Mucosa of descending colon (tissue), 3 donors: ENCODE data around the gene ARL13A. TPM values are rescaled to one million over a fixed set of nuclear protein-coding genes. Genes with fewer than 3 reads are reported as not detected.
"Not testable (repeated sequence)": the region's sequence is repeated elsewhere in the genome, so short reads cannot be mapped to it uniquely, and the experiment has no call there.

Experiments
- ATAC-seq: fragments of 200-7000 bp; cut with Tn5 transposase; one replicate; pipeline ENCODE4 v1.9.1; 2020; ENCODE audit warnings: mild to moderate bottlenecking, moderate library complexity
- DNase-seq, 3 donors: peaks; one replicate each; pipeline ENCODE4 v3.0.0-alpha.2; 2020
- H3K36me3 ChIP-seq: fragments of 200-600 bp; one replicate; pipeline ENCODE4 v1.8.0; 2021; ENCODE audit warnings: low read depth, mild to moderate bottlenecking
- H3K4me1 ChIP-seq: fragments of 200-600 bp; one replicate; pipeline ENCODE4 v1.8.0; 2021; ENCODE audit warnings: low read depth, mild to moderate bottlenecking
- H3K4me3 ChIP-seq: fragments of 200-600 bp; one replicate; pipeline ENCODE4 v1.8.0; 2021; ENCODE audit warnings: mild to moderate bottlenecking
- H3K9me3 ChIP-seq: fragments of 200-600 bp; one replicate; pipeline ENCODE4 v1.8.0; 2021; ENCODE audit warnings: mild to moderate bottlenecking
- intact Hi-C, 2 donors: fragments of 100-400 bp; cut with DNase I in 1 of 2; cut with micrococcal nuclease in 1 of 2; formaldehyde crosslinking; loops; one replicate each; pipeline versions ENCODE4 v1.11.0 to v1.11.1; 2022; cut with DNase I, micrococcal nuclease
- total RNA-seq, 3 donors: library from RNA; stranded (reverse); fragmentation: NEBNext Ultra II Directional in 2 of 3; extraction: Animal tissue kit (Norgen Biotek cat#: 25700) in 2 of 3; gene quantifications; one replicate each; pipeline versions ENCODE4 v1.2.1 to v1.2.4, GENCODE V29; 2021 to 2023
- TF ChIP-seq, protein P1 (sequence below): fragments of 200-600 bp; IDR thresholded peaks from one replicate; pipeline ENCODE4 v1.8.0; 2022; ENCODE audit warnings: antibody characterized with exemption, mild to moderate bottlenecking
- donor health status: DM: no; HTN: no; CAD: no; lungs with moderate emphysema.
- donor health status: DM: no; HTN: no; CAD: no.
- donor health status: DM: no; HTN: yes; CAD: no.

ARL13A gene
- total RNA-seq, 3 donors from 2014 or later: not detected

DNA sequence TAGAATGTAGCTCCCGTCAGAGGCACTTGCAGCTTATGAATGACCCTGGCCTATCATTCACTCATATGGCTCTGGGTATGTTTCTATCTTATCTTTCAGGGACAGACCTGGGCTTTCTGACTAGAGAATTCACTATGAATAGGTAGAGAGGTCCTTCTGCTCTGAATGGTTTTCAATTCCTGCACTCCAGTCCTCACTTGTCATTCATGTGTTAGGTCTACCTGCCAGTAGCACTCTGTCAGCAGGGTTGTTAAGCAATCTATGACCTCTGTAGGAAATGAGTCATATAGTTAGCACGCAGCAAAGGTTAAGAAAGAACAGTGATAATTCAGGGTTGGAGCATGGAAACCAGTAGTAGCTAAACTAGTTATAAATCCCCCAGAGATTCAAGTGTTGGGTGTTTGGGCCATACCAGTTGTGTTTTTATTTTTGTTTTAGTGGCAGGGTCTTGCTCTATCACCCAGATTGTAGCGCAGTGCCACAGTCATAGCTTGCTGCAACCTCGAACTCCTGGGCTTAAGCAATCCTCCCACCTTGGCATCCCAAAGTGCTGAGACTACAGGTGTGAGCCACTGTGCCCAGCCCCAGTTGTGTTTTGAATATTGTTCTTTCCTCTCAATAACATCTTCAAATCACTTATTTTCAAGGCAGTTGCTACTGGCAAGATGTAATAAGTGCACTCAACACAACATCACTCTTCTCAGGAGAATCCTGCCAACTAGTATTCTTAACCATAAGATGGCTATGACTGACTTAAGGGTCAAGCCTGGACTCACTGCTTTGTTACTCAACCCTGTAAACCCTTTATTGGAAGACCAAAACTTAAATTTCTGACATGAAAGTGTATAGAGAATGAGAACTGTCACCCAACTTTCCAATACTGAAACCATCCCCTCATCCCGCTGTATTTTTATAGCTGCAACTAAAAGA, 25.1 kb downstream of the ARL13A start:
- Histone ChIP-seq H3K36me3 (no peaks in the 10 kb centered on the region), H3K4me1 (no peaks in the 10 kb centered on the region), H3K9me3 (no peaks in the 10 kb centered on the region), H3K4me3 (no peak overlapping the region)
- intact Hi-C loops: no loop called here
- DNase-seq: peak in 1 of 3 donors; percentile 4
- TF ChIP-seq, protein P1, sequence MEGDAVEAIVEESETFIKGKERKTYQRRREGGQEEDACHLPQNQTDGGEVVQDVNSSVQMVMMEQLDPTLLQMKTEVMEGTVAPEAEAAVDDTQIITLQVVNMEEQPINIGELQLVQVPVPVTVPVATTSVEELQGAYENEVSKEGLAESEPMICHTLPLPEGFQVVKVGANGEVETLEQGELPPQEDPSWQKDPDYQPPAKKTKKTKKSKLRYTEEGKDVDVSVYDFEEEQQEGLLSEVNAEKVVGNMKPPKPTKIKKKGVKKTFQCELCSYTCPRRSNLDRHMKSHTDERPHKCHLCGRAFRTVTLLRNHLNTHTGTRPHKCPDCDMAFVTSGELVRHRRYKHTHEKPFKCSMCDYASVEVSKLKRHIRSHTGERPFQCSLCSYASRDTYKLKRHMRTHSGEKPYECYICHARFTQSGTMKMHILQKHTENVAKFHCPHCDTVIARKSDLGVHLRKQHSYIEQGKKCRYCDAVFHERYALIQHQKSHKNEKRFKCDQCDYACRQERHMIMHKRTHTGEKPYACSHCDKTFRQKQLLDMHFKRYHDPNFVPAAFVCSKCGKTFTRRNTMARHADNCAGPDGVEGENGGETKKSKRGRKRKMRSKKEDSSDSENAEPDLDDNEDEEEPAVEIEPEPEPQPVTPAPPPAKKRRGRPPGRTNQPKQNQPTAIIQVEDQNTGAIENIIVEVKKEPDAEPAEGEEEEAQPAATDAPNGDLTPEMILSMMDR: no peak
- ATAC-seq: peak; percentile 96

DNA sequence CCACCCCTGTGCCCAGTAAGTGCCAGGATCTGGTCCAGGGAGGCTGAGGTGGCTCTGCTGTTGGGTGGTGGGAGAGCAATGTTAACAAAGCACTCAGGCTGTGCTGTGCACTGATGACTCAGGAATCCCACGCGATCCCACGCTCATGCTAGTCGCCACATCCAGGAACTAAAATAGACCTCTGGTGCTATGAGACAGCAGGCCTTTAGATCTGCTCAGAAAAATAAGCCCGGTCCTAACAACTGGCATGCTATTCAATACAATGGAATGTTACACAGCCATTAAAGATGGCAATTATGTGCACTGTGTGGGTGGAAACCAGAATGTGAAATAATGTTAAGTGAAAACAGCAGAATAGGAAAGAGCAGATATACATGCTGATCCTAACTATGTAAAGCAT, 26.0 kb downstream of the ARL13A start:
- ATAC-seq (peak; percentile 44), DNase-seq (no peak)
- Histone ChIP-seq H3K4me3 (no peak overlapping the region), H3K4me1 (no peaks in the 10 kb centered on the region), H3K36me3 (no peaks in the 10 kb centered on the region), H3K9me3 (no peaks in the 10 kb centered on the region)
- intact Hi-C loops: no loop called here
- TF ChIP-seq, protein P1: no peak

DNA sequence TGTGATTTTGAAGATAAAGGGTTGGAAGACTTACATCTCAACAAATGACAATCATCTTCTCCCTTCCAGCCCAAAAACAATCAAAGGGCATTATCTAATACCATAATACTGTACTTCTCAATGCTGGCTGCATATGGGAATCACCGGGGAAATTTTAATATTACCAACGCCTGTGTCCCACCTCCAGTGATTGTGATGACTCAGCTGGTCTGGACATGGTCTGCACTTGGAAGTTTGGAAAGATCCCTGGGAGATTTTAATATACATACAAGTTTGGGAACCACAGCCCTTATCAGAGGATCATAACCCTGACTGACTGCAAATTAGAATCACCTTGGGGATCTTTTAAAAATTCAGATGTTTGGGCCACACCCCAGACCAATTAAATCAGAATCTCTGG, 29.9 kb downstream of the ARL13A start:
- H3K36me3 ChIP-seq: no peaks in the 10 kb centered on the region
- no peak for DNase-seq
- no peaks in the 10 kb centered on the region for H3K4me1 ChIP-seq
- TF ChIP-seq, protein P1: no peak
- H3K4me3 ChIP-seq: no peak overlapping the region
- no peaks in the 10 kb centered on the region for H3K9me3 ChIP-seq
- ATAC-seq: no peak
- intact Hi-C loops: no loop called here

DNA sequence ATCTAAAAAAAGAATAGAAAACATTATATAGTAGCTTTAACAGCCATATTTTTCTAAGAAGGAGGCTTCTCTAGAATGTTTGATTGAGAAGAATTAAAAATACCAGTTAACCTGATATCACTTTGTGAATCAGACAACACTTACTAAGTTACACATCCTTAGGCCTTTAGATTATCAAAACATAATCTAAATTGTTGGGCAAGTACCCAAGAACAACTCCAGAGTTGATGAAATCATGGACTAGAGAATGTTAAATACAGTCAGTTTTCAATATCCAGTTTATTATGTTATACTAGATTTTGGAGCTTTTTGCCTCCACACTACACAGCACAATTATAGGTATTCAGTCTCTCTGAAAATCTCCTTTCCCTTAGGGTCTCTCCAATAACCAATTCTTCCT, 39.6 kb downstream of the ARL13A start:
- H3K4me3 ChIP-seq: no peak overlapping the region
- TF ChIP-seq, protein P1: no peak
- intact Hi-C loops: no loop called here
- ATAC-seq: no peak
- no peak for DNase-seq
- no peaks in the 10 kb centered on the region for H3K4me1 ChIP-seq
- no peaks in the 10 kb centered on the region for H3K36me3 ChIP-seq
- H3K9me3 ChIP-seq: no peaks in the 10 kb centered on the region

DNA sequence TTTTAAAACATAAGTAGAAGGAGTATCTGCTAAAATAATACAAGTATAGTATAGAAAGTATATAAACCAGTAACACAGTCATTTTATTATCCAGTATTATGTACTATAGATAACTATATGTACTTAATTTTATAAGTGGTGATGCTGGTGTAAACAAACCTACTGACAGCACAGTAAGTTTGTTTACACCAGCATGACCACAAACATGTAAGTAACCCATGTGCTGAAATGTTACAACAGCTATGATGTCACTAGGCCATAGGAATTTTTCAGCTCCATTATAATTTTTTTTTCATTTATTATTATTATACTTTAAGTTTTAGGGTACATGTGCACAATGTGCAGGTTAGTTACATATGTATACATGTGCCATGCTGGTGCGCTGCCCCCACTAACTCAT, 42.5 kb downstream of the ARL13A start:
- H3K4me3 ChIP-seq, intact Hi-C loops, ATAC-seq, H3K4me1 ChIP-seq, H3K36me3 ChIP-seq, DNase-seq, H3K9me3 ChIP-seq: not testable (repeated sequence)

DNA sequence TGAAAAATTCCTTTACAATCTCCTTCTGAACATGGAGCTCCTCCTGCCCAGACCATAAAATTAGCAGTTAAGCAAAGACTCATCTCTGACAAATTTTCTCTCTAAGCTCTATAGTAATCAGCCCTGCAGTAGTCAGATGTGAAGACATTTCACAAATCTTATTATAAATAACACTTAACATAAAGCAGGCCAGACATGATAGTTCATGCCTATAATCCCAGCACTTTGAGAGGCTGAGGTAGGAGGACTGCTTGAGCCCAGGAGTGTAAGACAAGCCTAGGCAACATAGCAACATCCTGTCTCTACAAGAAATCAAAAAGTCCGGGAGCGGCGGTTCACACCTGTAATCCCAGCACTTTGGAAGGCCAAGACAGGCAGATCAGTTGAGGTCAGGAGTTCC, 52.5 kb downstream of the ARL13A start:
- Histone ChIP-seq H3K36me3 (no peaks in the 10 kb centered on the region), H3K4me1 (no peaks in the 10 kb centered on the region), H3K9me3 (no peaks in the 10 kb centered on the region), H3K4me3 (no peak overlapping the region)
- DNase-seq (no peak), ATAC-seq (no peak)
- TF ChIP-seq, protein P1: no peak
- intact Hi-C loops: no loop called here
